Stimulated activated CD8-positive, alpha-beta memory T cell treated with anti-CD3 and anti-CD28 coated beads, Interleukin-7, amount 100 ng/mL, for 48 hours (primary cell): ENCODE measurements around the gene DBP.

Experiments used
- DNase-seq, 2 donors: peaks; one replicate each; pipeline ENCODE4 v3.0.0-alpha.2; 2020; ENCODE audit warnings: low read depth in 1 of 2; ENCODE audit errors: extremely low read depth in 1 of 2

DBP gene

DNA sequence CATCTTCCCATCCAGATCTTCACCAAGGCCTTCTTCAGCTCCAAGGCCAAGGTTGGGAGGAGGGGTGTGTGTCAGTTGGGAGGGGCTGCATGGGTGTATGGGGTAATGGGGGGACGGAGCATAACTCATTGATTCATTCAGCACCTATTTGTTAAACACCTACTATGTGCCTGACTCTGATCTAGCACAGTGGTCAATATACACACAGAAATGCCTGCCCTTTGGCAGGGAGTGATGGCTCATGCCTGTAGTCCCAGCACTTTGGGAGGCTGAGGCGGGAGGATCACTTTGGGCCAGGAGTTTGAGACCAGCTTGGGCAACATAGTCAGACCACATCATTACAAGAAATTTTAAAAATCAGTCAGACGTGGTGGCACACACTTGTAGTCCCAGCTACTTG lies 49.8 kb downstream of the DBP start:
- DNase-seq, result no peak

GRCh38 chr19:48582168-48582567 lies 55.0 kb downstream of the DBP start:
- no peak for DNase-seq
